GM19467 (cell line): ENCODE measurements around the gene MRPL12.

Experiments
- ATAC-seq: cut with Tn5 transposase; IDR thresholded peaks from one replicate; pipeline ENCODE4 v1.9.1; 2021; ENCODE audit warnings: mild to moderate bottlenecking, moderate library complexity; ENCODE audit not compliant: unreplicated experiment

MRPL12 gene

GRCh38 chr17:81700353-81701287 is 2.5 kb upstream of the MRPL12 start:
- ATAC-seq: no peak

- no peak for ATAC-seq
Measured at GRCh38 chr17:81701288-81702071, 1.7 kb upstream of the MRPL12 start.

GRCh38 chr17:81703747-81704654 is 834 bp downstream of the MRPL12 start:
- ATAC-seq: no peak

- ATAC-seq: no peak
Measured at GRCh38 chr17:81705518-81706231, 2.5 kb downstream of the MRPL12 start.

- ATAC-seq: no peak
Measured at GRCh38 chr17:81706232-81706611, 3.1 kb downstream of the MRPL12 start.

- no peak for ATAC-seq
Measured at GRCh38 chr17:81706757-81707624, 3.8 kb downstream of the MRPL12 start.

- ATAC-seq: no peak
Measured at GRCh38 chr17:81707725-81708646, 4.8 kb downstream of the MRPL12 start.

- no peak for ATAC-seq
Measured at GRCh38 chr17:81708739-81709185, 5.6 kb downstream of the MRPL12 start.

- no peak for ATAC-seq
Measured at GRCh38 chr17:81710514-81711308, 7.5 kb downstream of the MRPL12 start.

GRCh38 chr17:81711814-81712467 is 8.8 kb downstream of the MRPL12 start, which contains the start of gene SLC25A10:
Gene SLC25A10 (plus strand): TSS chr17:81712284. CDS start chr17:81712427, 143 bp downstream.
- peak; percentile 51 for ATAC-seq

- ATAC-seq: peak; percentile 14
Measured at GRCh38 chr17:81712468-81713003, 9.4 kb downstream of the MRPL12 start.

- no peak for ATAC-seq
Measured at GRCh38 chr17:81713004-81713555, 9.9 kb downstream of the MRPL12 start.

GRCh38 chr17:81713556-81714411 is 10.6 kb downstream of the MRPL12 start:
- no peak for ATAC-seq

- ATAC-seq: no peak
Measured at GRCh38 chr17:81714412-81715106, 11.4 kb downstream of the MRPL12 start.
